Frontal cortex (tissue), 4 donors: ENCODE data around the gene UNC93B1. TPM values are rescaled to one million over a fixed set of nuclear protein-coding genes. Genes with fewer than 3 reads are reported as not detected.

Experiments used
- DNase-seq, 2 donors: peaks; one replicate each; pipeline ENCODE4 v3.0.0; 2012; ENCODE audit warnings: low spot score in 2 of 2
- FAIRE-seq: peaks from 2 replicates; lab custom pipeline; 2012; peaks lifted over from hg19 to GRCh38; lab: Jason Lieb, UNC
- total RNA-seq: library from RNA; depleted of rRNA; stranded (reverse); fragments of >200 nt; gene quantifications from one replicate; pipeline ENCODE4 v1.2.3, GENCODE V29; 2014
- donor health status: control.
- donor health status: control.
- donor health status: control.

UNC93B1 gene
- 2.9 TPM for total RNA-seq

- FAIRE-seq = no peak
- peak; percentile 76 to 82 for DNase-seq
These were observed at the start of gene UNC93B1 for GRCh38 chr11:68003846-68004550. TSS of gene UNC93B1 (minus strand) at chr11:68004097. CDS start at chr11:68004043, 54 bp downstream.

GRCh38 chr11:68053117-68053516 lies 49.2 kb upstream of the UNC93B1 start:
- FAIRE-seq (no peak), DNase-seq (peak in 1 of 2 donors; percentile 34)

GRCh38 chr11:68052137-68052873 lies 48.4 kb upstream of the UNC93B1 start:
- FAIRE-seq (no peak), DNase-seq (no peak)

GRCh38 chr11:68051191-68052136 lies 47.6 kb upstream of the UNC93B1 start:
- no peak for FAIRE-seq

GRCh38 chr11:68050371-68050841 lies 46.5 kb upstream of the UNC93B1 start:
- DNase-seq = no peak
- FAIRE-seq = no peak

More at GRCh38 chr11:68051191-68052136, 47.6 kb upstream of the UNC93B1 start:
- peak in 1 of 2 donors; percentile 44 for DNase-seq

- FAIRE-seq (no peak), DNase-seq (peak in 1 of 2 donors; percentile 31)
These were observed 45.8 kb upstream of the UNC93B1 start for GRCh38 chr11:68049509-68050370.

GRCh38 chr11:68048681-68049508 lies 45.0 kb upstream of the UNC93B1 start:
- no peak for DNase-seq
- FAIRE-seq = no peak

- FAIRE-seq (no peak), DNase-seq (peak in 1 of 2 donors; percentile 55)
These were observed 43.8 kb upstream of the UNC93B1 start for GRCh38 chr11:68047437-68048290.

GRCh38 chr11:68044898-68045351 lies 41.0 kb upstream of the UNC93B1 start:
- DNase-seq (no peak), FAIRE-seq (no peak)

GRCh38 chr11:68044145-68044813 lies 40.4 kb upstream of the UNC93B1 start:
- FAIRE-seq (no peak), DNase-seq (peak in 1 of 2 donors; percentile 24)

- FAIRE-seq (no peak), DNase-seq (peak in 1 of 2 donors; percentile 43)
These were observed 39.6 kb upstream of the UNC93B1 start for GRCh38 chr11:68043349-68044144.

GRCh38 chr11:68043029-68043348 lies 39.1 kb upstream of the UNC93B1 start:
- FAIRE-seq = no peak
- DNase-seq = peak in 1 of 2 donors; percentile 30

- DNase-seq (no peak), FAIRE-seq (no peak)
These were observed 38.5 kb upstream of the UNC93B1 start for GRCh38 chr11:68042219-68043028.

- FAIRE-seq (no peak), DNase-seq (no peak)
These were observed 37.8 kb upstream of the UNC93B1 start for GRCh38 chr11:68041617-68042218.
